ENCODE data around the gene ADISSP.
"Not testable (repeated sequence)": the region's sequence is repeated elsewhere in the genome, so short reads cannot be mapped to it uniquely, and the experiment has no call there.

ADISSP gene

GRCh38 chr20:3802524-3803239 lies 35.1 kb upstream of the ADISSP start:
- Mint-ChIP-seq H3K27me3 (ENCODE audit: low read depth) (no peaks in the 10 kb centered on the region), H3K4me1 (ENCODE audit: low read depth) (peaks cover 71% of the 10 kb centered on the region), H3K4me3 (no peak overlapping the region), H3K27ac (peak overlapping the region; percentile 47), H3K36me3 (ENCODE audit: low read depth) (peaks cover 77% of the 10 kb centered on the region), H3K9me3 (no peaks in the 10 kb centered on the region)

DNA sequence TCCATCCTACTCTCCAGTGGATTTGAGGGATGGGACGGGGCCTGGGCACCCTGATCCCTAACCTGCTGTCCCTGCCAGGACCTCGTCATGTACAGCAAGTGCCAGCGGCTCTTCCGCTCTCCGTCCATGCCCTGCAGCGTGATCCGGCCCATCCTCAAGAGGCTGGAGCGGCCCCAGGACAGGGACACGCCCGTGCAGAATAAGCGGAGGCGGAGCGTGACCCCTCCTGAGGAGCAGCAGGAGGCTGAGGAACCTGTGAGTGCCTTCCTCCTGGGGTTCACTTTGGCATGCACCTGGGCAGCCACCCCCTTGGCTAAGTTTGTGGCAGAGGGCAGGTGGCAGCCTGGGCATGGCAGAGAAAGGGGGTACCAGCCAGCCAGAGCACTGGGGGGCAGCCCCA lies 34.3 kb upstream of the ADISSP start:
- Mint-ChIP-seq H3K4me3 (no peak overlapping the region), H3K36me3 (ENCODE audit: low read depth) (peaks cover 81% of the 10 kb centered on the region), H3K27ac (no peak overlapping the region), H3K27me3 (ENCODE audit: low read depth) (no peaks in the 10 kb centered on the region), H3K4me1 (ENCODE audit: low read depth) (peaks cover 67% of the 10 kb centered on the region), H3K9me3 (no peaks in the 10 kb centered on the region)

DNA sequence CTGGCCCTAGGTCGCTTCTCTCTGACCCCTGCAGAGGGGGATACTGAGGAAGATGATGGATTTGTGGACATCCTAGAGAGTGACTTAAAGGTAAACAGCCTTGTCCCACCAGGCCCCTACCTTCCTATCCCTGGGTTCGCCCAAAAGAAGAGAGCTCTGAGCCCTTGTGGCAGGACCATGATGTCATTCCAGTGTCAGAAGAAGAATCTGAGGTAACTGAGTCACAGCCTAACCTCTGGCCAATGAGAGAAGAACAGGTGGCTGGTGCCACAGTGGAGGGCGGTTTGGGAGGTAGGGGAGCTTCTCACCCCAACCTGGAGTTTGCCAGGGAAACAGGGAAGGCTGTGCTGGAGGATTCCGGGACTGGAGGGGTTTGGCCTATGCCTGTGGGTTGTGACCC lies 33.7 kb upstream of the ADISSP start:
- Mint-ChIP-seq H3K27ac (no peak overlapping the region), H3K4me3 (no peak overlapping the region), H3K9me3 (no peaks in the 10 kb centered on the region), H3K36me3 (ENCODE audit: low read depth) (peaks cover 79% of the 10 kb centered on the region), H3K27me3 (ENCODE audit: low read depth) (no peaks in the 10 kb centered on the region), H3K4me1 (ENCODE audit: low read depth) (peaks cover 64% of the 10 kb centered on the region)

DNA sequence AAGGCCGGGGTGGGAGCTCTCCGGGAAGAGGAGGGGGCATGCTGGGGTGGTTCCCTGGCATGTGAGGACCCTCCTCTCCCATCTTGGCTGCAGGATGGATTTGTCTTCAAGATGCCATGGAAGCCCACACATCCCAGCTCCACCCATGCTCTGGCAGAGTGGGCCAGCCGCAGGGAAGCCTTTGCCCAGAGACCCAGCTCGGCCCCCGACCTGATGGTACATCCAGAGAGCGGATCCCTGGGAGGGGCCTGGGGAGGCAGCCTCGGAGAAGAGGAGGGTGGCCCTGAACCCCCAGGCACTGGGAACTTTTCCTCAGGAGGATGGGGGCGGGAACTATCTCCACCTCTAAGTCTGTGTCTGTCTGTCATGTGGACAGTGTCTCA lies 33.3 kb upstream of the ADISSP start:
- peaks cover 76% of the 10 kb centered on the region for H3K36me3 Mint-ChIP-seq (ENCODE audit: low read depth)
- H3K9me3 Mint-ChIP-seq = no peaks in the 10 kb centered on the region
- peaks cover 62% of the 10 kb centered on the region for H3K4me1 Mint-ChIP-seq (ENCODE audit: low read depth)
- no peaks in the 10 kb centered on the region for H3K27me3 Mint-ChIP-seq (ENCODE audit: low read depth)
- no peak overlapping the region for H3K27ac Mint-ChIP-seq
- no peak overlapping the region for H3K4me3 Mint-ChIP-seq

GRCh38 chr20:3800256-3800877 lies 32.8 kb upstream of the ADISSP start:
- H3K4me3 Mint-ChIP-seq = peak overlapping the region; percentile 63
- H3K27me3 Mint-ChIP-seq (ENCODE audit: low read depth) = no peaks in the 10 kb centered on the region
- peaks cover 71% of the 10 kb centered on the region for H3K36me3 Mint-ChIP-seq (ENCODE audit: low read depth)
- H3K4me1 Mint-ChIP-seq (ENCODE audit: low read depth) = peaks cover 60% of the 10 kb centered on the region
- H3K27ac Mint-ChIP-seq = peak overlapping the region; percentile 69
- no peaks in the 10 kb centered on the region for H3K9me3 Mint-ChIP-seq

GRCh38 chr20:3798908-3799248 lies 31.3 kb upstream of the ADISSP start:
- H3K4me1 Mint-ChIP-seq (ENCODE audit: low read depth) = peaks cover 55% of the 10 kb centered on the region
- H3K27me3 Mint-ChIP-seq (ENCODE audit: low read depth) = no peaks in the 10 kb centered on the region
- no peaks in the 10 kb centered on the region for H3K9me3 Mint-ChIP-seq
- peak overlapping the region; percentile 98 for H3K4me3 Mint-ChIP-seq
- peak overlapping the region; percentile 92 for H3K27ac Mint-ChIP-seq
- peaks cover 62% of the 10 kb centered on the region for H3K36me3 Mint-ChIP-seq (ENCODE audit: low read depth)

DNA sequence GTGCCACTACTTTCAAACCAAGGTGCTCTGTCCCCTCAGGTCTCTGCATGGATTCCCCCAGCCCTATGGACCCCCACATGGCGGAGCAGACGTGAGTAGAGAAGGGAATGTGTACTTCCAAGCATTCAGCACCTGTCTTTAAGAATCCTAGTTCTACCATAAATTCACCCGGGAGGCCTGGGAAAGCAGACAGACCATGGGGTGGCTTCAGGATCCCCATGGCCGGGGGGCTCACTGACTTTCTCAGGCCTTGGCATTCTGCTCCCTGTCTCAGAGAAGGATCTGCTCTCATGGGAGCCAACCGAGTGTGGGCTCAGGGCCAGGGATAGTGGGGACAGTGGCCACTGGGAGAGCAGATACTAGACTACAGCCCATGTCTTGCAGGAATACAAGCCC lies 30.8 kb upstream of the ADISSP start:
- Mint-ChIP-seq H3K36me3 (ENCODE audit: low read depth) (peaks cover 57% of the 10 kb centered on the region), H3K9me3 (no peaks in the 10 kb centered on the region), H3K27ac (peak overlapping the region; percentile 92), H3K27me3 (ENCODE audit: low read depth) (no peaks in the 10 kb centered on the region), H3K4me3 (peak overlapping the region; percentile 98), H3K4me1 (ENCODE audit: low read depth) (peaks cover 51% of the 10 kb centered on the region)

DNA sequence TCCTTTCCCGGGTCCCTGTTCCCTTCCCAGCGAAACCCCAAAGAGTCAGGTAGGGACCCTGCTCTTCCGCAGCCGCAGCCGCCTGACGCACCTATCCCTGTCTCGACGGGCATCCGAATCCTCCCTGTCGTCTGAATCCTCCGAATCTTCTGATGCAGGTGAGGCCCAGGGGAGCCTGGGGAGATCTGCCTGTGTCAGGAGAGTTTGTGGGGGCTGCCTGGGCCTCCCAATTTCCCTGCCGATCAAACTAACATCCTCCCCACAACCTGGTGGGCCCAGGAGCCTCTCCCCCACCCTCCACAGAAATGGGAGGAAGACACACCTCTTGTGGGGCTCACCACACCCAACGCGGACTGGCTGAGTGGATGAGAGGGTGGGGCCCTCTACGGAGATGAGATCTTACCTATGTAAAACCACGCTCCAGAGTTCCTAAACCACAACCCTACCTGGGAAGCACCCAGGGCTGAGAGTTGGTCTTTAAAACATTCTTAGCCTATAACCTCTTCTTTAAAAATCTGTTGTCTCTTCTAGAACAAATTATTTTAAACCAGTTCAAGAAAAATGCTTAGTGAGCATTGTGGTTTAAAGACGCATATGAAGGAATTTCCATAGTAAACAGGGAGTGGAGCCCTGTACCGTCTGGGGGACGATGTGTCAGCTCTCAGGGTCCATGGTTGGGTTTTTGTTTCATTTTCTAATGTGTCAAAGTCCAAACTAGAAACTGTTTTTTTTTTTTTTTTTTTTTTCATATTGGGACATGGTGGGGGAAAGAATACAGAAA lies 30.2 kb upstream of the ADISSP start:
- Mint-ChIP-seq H3K4me1 (ENCODE audit: low read depth) (peaks cover 48% of the 10 kb centered on the region), H3K27me3 (ENCODE audit: low read depth) (no peaks in the 10 kb centered on the region), H3K9me3 (no peaks in the 10 kb centered on the region)

GRCh38 chr20:3797226-3797545 lies 29.6 kb upstream of the ADISSP start:
- Mint-ChIP-seq H3K4me3 (peak overlapping the region; percentile 98), H3K9me3 (no peaks in the 10 kb centered on the region), H3K4me1 (ENCODE audit: low read depth) (peaks cover 45% of the 10 kb centered on the region), H3K27ac (peak overlapping the region; percentile 92), H3K36me3 (ENCODE audit: low read depth) (peaks cover 46% of the 10 kb centered on the region), H3K27me3 (ENCODE audit: low read depth) (no peaks in the 10 kb centered on the region)

More for the DNA sequence above, 30.2 kb upstream of the ADISSP start:
- Mint-ChIP-seq H3K27ac (peak overlapping the region; percentile 92), H3K36me3 (ENCODE audit: low read depth) (peaks cover 52% of the 10 kb centered on the region), H3K4me3 (peak overlapping the region; percentile 98)

- H3K4me3 Mint-ChIP-seq = peak overlapping the region; percentile 98
- no peaks in the 10 kb centered on the region for H3K9me3 Mint-ChIP-seq
- H3K4me1 Mint-ChIP-seq (ENCODE audit: low read depth) = peaks cover 45% of the 10 kb centered on the region
- peaks cover 42% of the 10 kb centered on the region for H3K36me3 Mint-ChIP-seq (ENCODE audit: low read depth)
- peak overlapping the region; percentile 92 for H3K27ac Mint-ChIP-seq
- no peaks in the 10 kb centered on the region for H3K27me3 Mint-ChIP-seq (ENCODE audit: low read depth)
Measured at GRCh38 chr20:3796477-3797225, 29.1 kb upstream of the ADISSP start.

DNA sequence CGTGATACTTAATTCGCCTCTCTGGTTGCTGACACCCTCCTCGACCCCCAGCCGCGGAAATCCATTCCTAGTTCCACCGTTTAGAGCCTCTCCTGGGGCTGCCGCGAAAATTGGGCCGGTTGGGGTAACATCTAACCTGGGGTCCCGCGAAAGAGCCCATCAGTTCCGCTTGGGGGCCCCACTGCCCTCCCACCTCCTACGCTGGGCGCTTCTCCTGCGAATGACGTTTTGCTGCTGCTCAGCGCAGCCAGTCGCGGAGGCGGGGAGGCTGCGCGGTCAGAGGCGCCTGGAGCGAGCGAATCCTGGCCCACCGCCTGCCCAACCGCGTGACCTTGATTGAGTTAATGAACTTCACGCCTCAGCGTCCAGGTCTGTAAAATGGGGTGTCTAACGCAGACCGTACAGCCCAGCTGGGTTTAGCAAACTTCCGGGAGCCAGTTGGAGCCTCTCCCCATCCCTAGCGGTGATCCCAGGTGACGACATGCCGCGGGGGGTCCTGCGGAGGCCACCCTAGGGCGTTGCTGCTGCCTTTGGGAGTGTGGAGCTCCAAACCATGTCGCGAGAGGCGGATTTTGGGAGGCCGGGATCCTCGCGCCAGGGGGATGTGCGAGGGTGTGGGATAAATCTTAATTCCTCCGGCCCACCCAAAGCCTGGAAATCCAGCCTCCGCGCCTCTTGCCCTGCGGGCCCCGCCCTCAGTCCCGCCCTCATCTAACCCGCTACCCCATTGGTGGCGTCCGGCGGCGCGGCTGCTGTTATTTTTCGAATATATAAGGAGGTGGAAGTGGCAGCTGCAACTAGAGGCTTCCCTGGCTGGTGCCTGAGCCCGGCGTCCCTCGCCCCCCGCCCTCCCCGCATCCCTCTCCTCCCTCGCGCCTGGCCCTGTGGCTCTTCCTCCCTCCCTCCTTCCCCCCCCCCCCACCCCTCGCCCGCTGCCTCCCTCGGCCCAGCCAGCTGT lies 28.2 kb upstream of the ADISSP start, which contains the start of gene CDC25B:
CDC25B (plus strand) TSS at position 800 of the 958 bp plus-strand sequence. CDS start 222 bp downstream, outside the sequence.
- no peaks in the 10 kb centered on the region for H3K27me3 Mint-ChIP-seq (ENCODE audit: low read depth)
- H3K36me3 Mint-ChIP-seq (ENCODE audit: low read depth) = peaks cover 35% of the 10 kb centered on the region
- H3K4me1 Mint-ChIP-seq (ENCODE audit: low read depth) = peaks cover 38% of the 10 kb centered on the region
- H3K9me3 Mint-ChIP-seq = no peaks in the 10 kb centered on the region
- H3K4me3 Mint-ChIP-seq = peak within 1 kb of the TSS; percentile 98
- peak within 1 kb of the TSS; percentile 95 for H3K27ac Mint-ChIP-seq

DNA sequence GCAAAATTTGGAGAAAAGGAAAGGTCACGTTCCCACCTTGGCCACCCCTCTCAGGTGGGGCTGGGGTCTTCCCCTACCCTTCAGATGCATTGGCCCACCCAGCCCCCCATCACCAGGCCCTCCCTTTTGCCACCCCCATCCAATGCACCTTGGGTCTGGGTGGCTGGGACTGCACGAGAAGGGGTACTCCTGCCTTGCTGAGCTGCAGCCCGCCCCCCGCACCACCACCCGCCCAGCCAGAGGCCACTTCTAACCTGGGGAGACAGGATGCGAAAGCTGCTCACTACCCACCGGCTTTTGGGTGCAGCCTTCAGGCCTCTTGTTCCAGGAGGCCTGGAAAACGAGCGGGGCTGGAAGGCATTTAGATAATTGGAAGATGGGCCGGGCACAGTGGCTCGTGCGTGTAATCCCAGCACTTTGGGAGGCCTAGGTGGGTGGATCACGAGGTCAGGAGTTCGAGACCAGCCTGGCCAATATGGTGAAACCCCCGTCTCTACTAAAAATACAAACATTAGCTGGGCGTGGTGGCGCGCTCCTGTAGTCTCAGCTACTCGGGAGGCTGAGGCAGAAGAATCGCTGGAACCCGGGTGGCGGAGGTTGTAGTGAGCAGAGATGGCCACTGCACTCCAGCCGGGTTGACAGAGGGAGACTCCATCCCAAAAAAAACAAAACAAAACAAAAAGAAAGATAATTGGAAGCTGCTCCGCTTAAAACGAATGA lies 27.3 kb upstream of the ADISSP start:
- Mint-ChIP-seq H3K9me3 (no peaks in the 10 kb centered on the region), H3K27me3 (ENCODE audit: low read depth) (no peaks in the 10 kb centered on the region), H3K4me3 (peak overlapping the region; percentile 90), H3K4me1 (ENCODE audit: low read depth) (peaks cover 33% of the 10 kb centered on the region), H3K27ac (peak overlapping the region; percentile 95), H3K36me3 (ENCODE audit: low read depth) (peaks cover 30% of the 10 kb centered on the region)

DNA sequence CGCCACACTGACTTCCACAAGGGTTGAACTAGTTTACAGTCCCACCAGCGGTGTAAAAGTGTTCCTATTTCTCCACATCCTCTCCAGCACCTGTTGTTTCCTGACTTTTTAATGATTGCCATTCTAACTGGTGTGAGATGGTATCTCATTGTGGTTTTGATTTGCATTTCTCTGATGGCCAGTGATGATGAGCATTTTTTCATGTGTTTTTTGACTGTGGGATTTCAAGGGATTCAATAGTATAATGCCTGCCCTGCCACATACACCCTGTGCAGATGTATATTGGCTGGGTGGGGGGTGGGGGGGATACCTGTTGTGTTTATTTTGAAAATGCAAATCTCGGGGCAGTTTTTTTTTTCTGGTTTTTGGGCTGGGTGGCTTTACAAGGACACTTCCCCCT lies 26.6 kb upstream of the ADISSP start:
- peaks cover 27% of the 10 kb centered on the region for H3K36me3 Mint-ChIP-seq (ENCODE audit: low read depth)
- H3K27ac Mint-ChIP-seq; H3K9me3 Mint-ChIP-seq; H3K27me3 Mint-ChIP-seq (ENCODE audit: low read depth); H3K4me3 Mint-ChIP-seq: not testable (repeated sequence)
- peaks cover 27% of the 10 kb centered on the region for H3K4me1 Mint-ChIP-seq (ENCODE audit: low read depth)

All from T-helper 1 cell treated with Interleukin-12 subunit alpha and Interleukin-12 subunit beta and Interleukin-4 antibody, amounts not matched to agents 30 μg/mL and 1 μg/mL, for 36 hours (primary cell).